Uterus (tissue), 2 donors: Measurements from ENCODE around the gene C4orf36.

Experiments used
- CTCF ChIP-seq, 4 experiments: fragments of 200-600 bp in 2 of 4; fragments of 450-650 bp in 2 of 4; sonication (generic) in 2 of 4; IDR thresholded peaks; one replicate each; pipeline ENCODE4 v1.5.1; 2016 to 2019; ENCODE audit warnings: antibody characterized with exemption in 4 of 4, mild to moderate bottlenecking in 2 of 4, moderate library complexity in 1 of 4
- POLR2A ChIP-seq, 2 donors: fragments of 450-650 bp; IDR thresholded peaks; one replicate each; pipeline ENCODE4 v1.6.1; 2016; ENCODE audit warnings: antibody characterized with exemption in 2 of 2, mild to moderate bottlenecking in 1 of 2, moderate library complexity in 1 of 2

DNA sequence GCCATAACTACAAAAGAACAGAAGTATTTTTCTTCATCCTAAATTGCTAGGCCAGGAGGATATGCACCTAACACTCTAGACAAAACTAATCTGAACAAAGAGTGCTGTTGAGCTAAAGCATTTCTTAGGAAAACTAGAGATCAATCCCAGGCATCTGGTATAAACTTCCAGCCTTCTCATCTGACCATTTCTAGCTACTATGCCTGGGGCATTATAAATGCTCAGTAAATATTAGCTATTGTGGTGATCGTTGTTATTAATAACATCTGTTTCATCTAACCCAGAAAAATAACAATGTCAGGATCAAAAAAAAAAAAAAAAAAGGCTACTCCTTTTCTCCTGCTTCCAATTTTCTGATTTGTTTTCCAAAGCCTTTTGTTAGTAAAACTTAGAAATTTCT is 35.3 kb downstream of the C4orf36 start:
- TF ChIP-seq POLR2A (IDR thresholded peaks at IDR 0.05) = no peak
- TF ChIP-seq CTCF (IDR thresholded peaks at IDR 0.05) = no peak
